ENCODE results near the gene RXRG.

Gene RXRG

GRCh38 chr1:165403835-165404482 lies 41.0 kb downstream of the RXRG start:
- no peak overlapping the region for H3K9ac ChIP-seq (ENCODE audit: low read length)
- no peak overlapping the region for H3K27ac ChIP-seq (ENCODE audit: low read length)
- H3K4me1 ChIP-seq (ENCODE audit: control insufficient read depth, low read depth, low read length) = no peaks in the 10 kb centered on the region
- no peak overlapping the region for H3K4me3 ChIP-seq (ENCODE audit: low read length)
- H3K36me3 ChIP-seq (ENCODE audit: control insufficient read depth, low read depth, low read length) = no peaks in the 10 kb centered on the region
- H3K9me3 ChIP-seq (ENCODE audit: control insufficient read depth, low read depth, low read length) = no peaks in the 10 kb centered on the region
- no peaks in the 10 kb centered on the region for H3K27me3 ChIP-seq (ENCODE audit: control insufficient read depth, insufficient read depth, low read length)

DNA sequence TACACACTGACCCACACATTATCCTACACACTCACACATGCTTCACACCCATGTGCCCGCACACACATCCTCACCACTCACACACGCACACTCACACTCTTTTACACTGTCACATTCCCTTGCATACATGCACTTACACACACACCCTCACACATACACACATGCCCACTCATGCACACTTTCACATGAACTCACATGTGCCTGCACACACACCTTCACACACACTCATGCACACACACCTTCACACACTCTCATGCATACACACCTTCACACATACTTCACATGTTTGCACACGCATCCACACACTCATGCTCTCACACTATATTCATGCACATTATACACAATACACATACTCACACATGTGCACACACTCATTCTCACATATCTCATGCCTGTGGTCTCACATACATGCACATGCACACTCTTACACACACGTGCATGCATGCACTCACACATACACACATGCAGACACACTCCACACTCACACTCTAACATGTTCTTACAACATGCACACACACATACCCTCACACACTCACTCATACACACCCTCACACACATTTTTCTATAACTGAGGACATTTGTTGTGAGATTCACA lies 42.3 kb downstream of the RXRG start:
- Histone ChIP-seq H3K4me3 (ENCODE audit: low read length) (no peak overlapping the region), H3K27me3 (ENCODE audit: control insufficient read depth, insufficient read depth, low read length) (no peaks in the 10 kb centered on the region), H3K36me3 (ENCODE audit: control insufficient read depth, low read depth, low read length) (no peaks in the 10 kb centered on the region), H3K27ac (ENCODE audit: low read length) (no peak overlapping the region), H3K9ac (ENCODE audit: low read length) (no peak overlapping the region), H3K4me1 (ENCODE audit: control insufficient read depth, low read depth, low read length) (no peaks in the 10 kb centered on the region), H3K9me3 (ENCODE audit: control insufficient read depth, low read depth, low read length) (no peaks in the 10 kb centered on the region)

DNA sequence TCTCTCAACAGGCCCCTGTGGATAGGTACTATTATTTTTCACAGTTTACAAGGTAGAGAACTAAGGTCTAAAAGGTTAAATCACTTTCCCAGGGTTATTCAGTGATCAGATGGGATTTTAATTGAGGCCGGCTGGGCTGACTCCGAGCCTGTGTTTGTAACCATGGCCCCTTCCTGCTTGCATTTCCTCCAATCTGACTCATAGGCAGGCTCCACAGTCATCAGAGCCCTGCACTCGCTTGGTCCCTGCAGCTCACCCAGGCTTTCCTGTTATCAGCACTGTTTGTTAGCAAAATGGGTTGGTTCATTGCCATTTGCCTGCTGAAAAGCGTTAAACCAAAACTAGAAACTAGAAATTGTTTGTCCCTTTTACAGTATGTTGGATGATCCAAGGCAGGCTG lies 47.0 kb downstream of the RXRG start:
- Histone ChIP-seq H3K27me3 (ENCODE audit: control insufficient read depth, insufficient read depth, low read length) (peaks cover 5% of the 10 kb centered on the region), H3K4me1 (ENCODE audit: control insufficient read depth, low read depth, low read length) (no peaks in the 10 kb centered on the region), H3K27ac (ENCODE audit: low read length) (no peak overlapping the region), H3K4me3 (ENCODE audit: low read length) (no peak overlapping the region), H3K9ac (ENCODE audit: low read length) (no peak overlapping the region), H3K9me3 (ENCODE audit: control insufficient read depth, low read depth, low read length) (no peaks in the 10 kb centered on the region), H3K36me3 (ENCODE audit: control insufficient read depth, low read depth, low read length) (no peaks in the 10 kb centered on the region)

DNA sequence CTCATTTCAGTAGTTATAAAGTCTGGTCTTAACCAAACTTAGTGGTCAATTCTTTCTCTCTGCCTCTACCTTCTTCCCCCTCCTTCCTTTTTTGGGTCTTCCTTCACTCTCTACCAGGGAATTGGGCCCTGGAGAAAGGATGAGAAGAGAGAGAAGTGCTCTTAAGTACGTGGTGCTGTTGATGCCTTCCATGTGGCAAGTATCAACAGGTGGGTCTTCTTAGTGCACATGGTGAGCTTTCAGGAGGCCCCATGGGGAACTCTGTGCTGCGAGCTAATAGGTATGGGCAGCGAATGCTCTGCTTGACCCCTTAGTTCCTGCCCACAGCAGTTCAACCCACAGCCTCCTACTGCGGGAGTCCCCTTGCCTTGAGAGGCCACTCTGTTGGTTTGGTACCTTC lies 49.0 kb downstream of the RXRG start:
- H3K36me3 ChIP-seq (ENCODE audit: control insufficient read depth, low read depth, low read length) = no peaks in the 10 kb centered on the region
- H3K27me3 ChIP-seq (ENCODE audit: control insufficient read depth, insufficient read depth, low read length) = peaks cover 5% of the 10 kb centered on the region
- H3K9me3 ChIP-seq (ENCODE audit: control insufficient read depth, low read depth, low read length) = no peaks in the 10 kb centered on the region
- H3K27ac ChIP-seq (ENCODE audit: low read length) = no peak overlapping the region
- H3K4me3 ChIP-seq (ENCODE audit: low read length) = no peak overlapping the region
- H3K4me1 ChIP-seq (ENCODE audit: control insufficient read depth, low read depth, low read length) = no peaks in the 10 kb centered on the region
- H3K9ac ChIP-seq (ENCODE audit: low read length) = no peak overlapping the region

GRCh38 chr1:165395478-165395877 lies 49.4 kb downstream of the RXRG start:
- Histone ChIP-seq H3K27ac (ENCODE audit: low read length) (no peak overlapping the region), H3K4me3 (ENCODE audit: low read length) (no peak overlapping the region), H3K9me3 (ENCODE audit: control insufficient read depth, low read depth, low read length) (no peaks in the 10 kb centered on the region), H3K36me3 (ENCODE audit: control insufficient read depth, low read depth, low read length) (no peaks in the 10 kb centered on the region), H3K27me3 (ENCODE audit: control insufficient read depth, insufficient read depth, low read length) (peaks cover 5% of the 10 kb centered on the region), H3K4me1 (ENCODE audit: control insufficient read depth, low read depth, low read length) (no peaks in the 10 kb centered on the region), H3K9ac (ENCODE audit: low read length) (no peak overlapping the region)

GRCh38 chr1:165392634-165393571 lies 52.0 kb downstream of the RXRG start:
- peak overlapping the region; percentile 43 for H3K4me3 ChIP-seq (ENCODE audit: low read length)
- no peak overlapping the region for H3K27ac ChIP-seq (ENCODE audit: low read length)
- H3K36me3 ChIP-seq (ENCODE audit: control insufficient read depth, low read depth, low read length) = no peaks in the 10 kb centered on the region
- H3K27me3 ChIP-seq (ENCODE audit: control insufficient read depth, insufficient read depth, low read length) = peaks cover 5% of the 10 kb centered on the region
- no peaks in the 10 kb centered on the region for H3K9me3 ChIP-seq (ENCODE audit: control insufficient read depth, low read depth, low read length)
- H3K9ac ChIP-seq (ENCODE audit: low read length) = no peak overlapping the region
- H3K4me1 ChIP-seq (ENCODE audit: control insufficient read depth, low read depth, low read length) = no peaks in the 10 kb centered on the region

- H3K27ac ChIP-seq (ENCODE audit: low read length) = no peak overlapping the region
- peaks cover 5% of the 10 kb centered on the region for H3K27me3 ChIP-seq (ENCODE audit: control insufficient read depth, insufficient read depth, low read length)
- no peaks in the 10 kb centered on the region for H3K9me3 ChIP-seq (ENCODE audit: control insufficient read depth, low read depth, low read length)
- no peaks in the 10 kb centered on the region for H3K4me1 ChIP-seq (ENCODE audit: control insufficient read depth, low read depth, low read length)
- no peaks in the 10 kb centered on the region for H3K36me3 ChIP-seq (ENCODE audit: control insufficient read depth, low read depth, low read length)
- no peak overlapping the region for H3K4me3 ChIP-seq (ENCODE audit: low read length)
- no peak overlapping the region for H3K9ac ChIP-seq (ENCODE audit: low read length)
Measured at GRCh38 chr1:165389609-165390008, 55.3 kb downstream of the RXRG start.

- Histone ChIP-seq H3K9me3 (ENCODE audit: control insufficient read depth, low read depth, low read length) (no peaks in the 10 kb centered on the region), H3K4me1 (ENCODE audit: control insufficient read depth, low read depth, low read length) (no peaks in the 10 kb centered on the region), H3K27ac (ENCODE audit: low read length) (no peak overlapping the region), H3K36me3 (ENCODE audit: control insufficient read depth, low read depth, low read length) (no peaks in the 10 kb centered on the region), H3K27me3 (ENCODE audit: control insufficient read depth, insufficient read depth, low read length) (no peaks in the 10 kb centered on the region), H3K9ac (ENCODE audit: low read length) (no peak overlapping the region), H3K4me3 (ENCODE audit: low read length) (no peak overlapping the region)
Measured at GRCh38 chr1:165387961-165388360, 57.0 kb downstream of the RXRG start.

DNA sequence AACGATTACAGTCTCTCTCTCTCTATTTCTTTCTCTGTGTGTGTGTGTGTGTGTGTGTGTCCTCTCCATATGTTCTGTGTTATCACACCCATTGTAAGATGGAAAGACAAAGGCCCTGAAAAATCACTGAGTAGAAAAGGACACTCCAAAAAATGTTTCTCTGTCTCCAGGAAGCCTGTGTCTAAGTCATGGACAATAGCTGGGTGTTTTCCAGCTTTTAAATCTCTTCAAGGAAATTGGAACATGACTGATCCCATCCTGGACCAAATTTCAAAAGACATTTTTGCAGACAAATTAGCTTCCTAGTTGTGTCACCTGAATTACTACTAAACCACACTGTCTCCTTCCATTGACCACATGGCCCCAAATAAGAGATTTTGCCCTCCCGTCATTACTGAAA lies 57.4 kb downstream of the RXRG start:
- Histone ChIP-seq H3K4me1 (ENCODE audit: control insufficient read depth, low read depth, low read length) (no peaks in the 10 kb centered on the region), H3K27me3 (ENCODE audit: control insufficient read depth, insufficient read depth, low read length) (no peaks in the 10 kb centered on the region), H3K9me3 (ENCODE audit: control insufficient read depth, low read depth, low read length) (no peaks in the 10 kb centered on the region), H3K36me3 (ENCODE audit: control insufficient read depth, low read depth, low read length) (no peaks in the 10 kb centered on the region), H3K27ac (ENCODE audit: low read length) (no peak overlapping the region), H3K9ac (ENCODE audit: low read length) (no peak overlapping the region), H3K4me3 (ENCODE audit: low read length) (no peak overlapping the region)

- Histone ChIP-seq H3K4me1 (ENCODE audit: control insufficient read depth, low read depth, low read length) (no peaks in the 10 kb centered on the region), H3K9ac (ENCODE audit: low read length) (no peak overlapping the region), H3K9me3 (ENCODE audit: control insufficient read depth, low read depth, low read length) (no peaks in the 10 kb centered on the region), H3K36me3 (ENCODE audit: control insufficient read depth, low read depth, low read length) (no peaks in the 10 kb centered on the region), H3K27ac (ENCODE audit: low read length) (no peak overlapping the region), H3K4me3 (ENCODE audit: low read length) (no peak overlapping the region), H3K27me3 (ENCODE audit: control insufficient read depth, insufficient read depth, low read length) (no peaks in the 10 kb centered on the region)
Measured at GRCh38 chr1:165383599-165384405, 61.1 kb downstream of the RXRG start.

DNA sequence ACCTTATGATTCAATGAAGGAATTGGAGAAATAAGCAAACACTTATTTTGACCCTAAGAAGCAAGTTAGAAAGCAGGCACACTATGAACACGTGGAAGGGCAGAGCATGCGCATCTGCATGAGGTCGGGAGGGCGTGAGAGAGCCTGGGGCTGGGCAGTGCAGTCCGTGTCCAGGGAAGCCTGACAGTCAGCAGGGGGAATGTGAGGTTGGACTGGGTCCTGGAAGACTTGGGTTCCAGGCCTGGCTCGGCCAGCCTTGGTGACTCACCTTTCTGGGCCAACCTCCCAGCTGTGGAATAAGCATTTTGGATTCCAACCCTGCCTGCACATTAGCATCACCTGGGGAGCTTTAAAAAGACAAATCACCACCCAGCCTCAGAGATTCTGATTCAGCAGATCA lies 61.9 kb downstream of the RXRG start:
- Histone ChIP-seq H3K9me3 (ENCODE audit: control insufficient read depth, low read depth, low read length) (no peaks in the 10 kb centered on the region), H3K9ac (ENCODE audit: low read length) (no peak overlapping the region), H3K4me3 (ENCODE audit: low read length) (no peak overlapping the region), H3K4me1 (ENCODE audit: control insufficient read depth, low read depth, low read length) (no peaks in the 10 kb centered on the region), H3K27me3 (ENCODE audit: control insufficient read depth, insufficient read depth, low read length) (no peaks in the 10 kb centered on the region), H3K36me3 (ENCODE audit: control insufficient read depth, low read depth, low read length) (no peaks in the 10 kb centered on the region), H3K27ac (ENCODE audit: low read length) (no peak overlapping the region)
